ENCODE measurements around the gene SUFU. TPM values are rescaled to one million over a fixed set of nuclear protein-coding genes. Genes with fewer than 3 reads are reported as not detected.

Gene SUFU
- total and polyA plus RNA-seq, 2 of the 13 experiments (the other 11 are each of a cell fraction or from before 2014, with no cell fraction given): 2.9 to 5.5 TPM

DNA sequence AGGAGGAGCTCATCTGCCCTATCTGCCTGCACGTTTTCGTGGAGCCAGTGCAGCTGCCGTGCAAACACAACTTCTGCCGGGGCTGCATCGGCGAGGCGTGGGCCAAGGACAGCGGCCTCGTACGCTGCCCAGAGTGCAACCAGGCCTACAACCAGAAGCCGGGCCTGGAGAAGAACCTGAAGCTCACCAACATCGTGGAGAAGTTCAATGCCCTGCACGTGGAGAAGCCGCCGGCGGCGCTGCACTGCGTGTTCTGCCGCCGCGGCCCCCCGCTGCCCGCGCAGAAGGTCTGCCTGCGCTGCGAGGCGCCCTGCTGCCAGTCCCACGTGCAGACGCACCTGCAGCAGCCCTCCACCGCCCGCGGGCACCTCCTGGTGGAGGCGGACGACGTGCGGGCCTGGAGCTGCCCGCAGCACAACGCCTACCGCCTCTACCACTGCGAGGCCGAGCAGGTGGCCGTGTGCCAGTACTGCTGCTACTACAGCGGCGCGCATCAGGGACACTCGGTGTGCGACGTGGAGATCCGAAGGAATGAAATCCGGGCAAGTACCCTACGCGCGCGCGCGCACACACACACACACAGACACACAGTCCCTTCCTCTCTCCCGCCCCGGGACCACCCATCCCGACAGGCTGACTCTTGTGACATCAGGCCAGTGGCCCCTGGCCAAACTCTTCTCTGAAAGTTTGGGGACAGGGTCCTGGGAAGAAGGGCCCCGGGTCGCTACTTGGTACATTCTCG, 141.0 kb downstream of the SUFU start (continued):
- TF ChIP-seq, protein P1, sequence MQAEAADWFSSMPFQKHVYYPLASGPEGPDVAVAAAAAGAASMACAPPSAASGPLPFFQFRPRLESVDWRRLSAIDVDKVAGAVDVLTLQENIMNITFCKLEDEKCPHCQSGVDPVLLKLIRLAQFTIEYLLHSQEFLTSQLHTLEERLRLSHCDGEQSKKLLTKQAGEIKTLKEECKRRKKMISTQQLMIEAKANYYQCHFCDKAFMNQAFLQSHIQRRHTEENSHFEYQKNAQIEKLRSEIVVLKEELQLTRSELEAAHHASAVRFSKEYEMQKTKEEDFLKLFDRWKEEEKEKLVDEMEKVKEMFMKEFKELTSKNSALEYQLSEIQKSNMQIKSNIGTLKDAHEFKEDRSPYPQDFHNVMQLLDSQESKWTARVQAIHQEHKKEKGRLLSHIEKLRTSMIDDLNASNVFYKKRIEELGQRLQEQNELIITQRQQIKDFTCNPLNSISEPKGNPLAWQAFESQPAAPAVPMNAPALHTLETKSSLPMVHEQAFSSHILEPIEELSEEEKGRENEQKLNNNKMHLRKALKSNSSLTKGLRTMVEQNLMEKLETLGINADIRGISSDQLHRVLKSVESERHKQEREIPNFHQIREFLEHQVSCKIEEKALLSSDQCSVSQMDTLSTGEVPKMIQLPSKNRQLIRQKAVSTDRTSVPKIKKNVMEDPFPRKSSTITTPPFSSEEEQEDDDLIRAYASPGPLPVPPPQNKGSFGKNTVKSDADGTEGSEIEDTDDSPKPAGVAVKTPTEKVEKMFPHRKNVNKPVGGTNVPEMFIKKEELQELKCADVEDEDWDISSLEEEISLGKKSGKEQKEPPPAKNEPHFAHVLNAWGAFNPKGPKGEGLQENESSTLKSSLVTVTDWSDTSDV (CRISPR knock-in tag; IDR thresholded peaks at IDR 0.05): peak; percentile 59; the same call in 1 of the 2 replicates
- TF ChIP-seq KMT2B (CRISPR knock-in tag; IDR thresholded peaks at IDR 0.05) (no peak), ZNF678 (CRISPR knock-in tag; IDR thresholded peaks at IDR 0.05) (peak; percentile 90), THRA (CRISPR knock-in tag; IDR thresholded peaks at IDR 0.05; ENCODE audit: borderline replicate concordance) (peak; percentile 50; the same call in 1 of the 2 replicates), BRCA1 (CRISPR knock-in tag; IDR thresholded peaks at IDR 0.05) (peak; percentile 67; the same call in 1 of the 2 replicates), SMC3 (IDR thresholded peaks at IDR 0.05; ENCODE audit: low read length) (no peak), SNAPC2 (CRISPR knock-in tag; IDR thresholded peaks at IDR 0.05) (no peak; the same call in none of the 2 replicates), BRD4 (CRISPR knock-in tag; IDR thresholded peaks at IDR 0.05) (peak; percentile 93), BHLHE40 (IDR thresholded peaks at IDR 0.05; ENCODE audit: low read length) (peak; percentile 77), TOPORS (CRISPR knock-in tag; IDR thresholded peaks at IDR 0.05) (peak; percentile 87), ZMYM3 (CRISPR knock-in tag; IDR thresholded peaks at IDR 0.05) (no peak; the same call in 1 of the 2 replicates), ZNF292 (CRISPR knock-in tag; IDR thresholded peaks at IDR 0.05; ENCODE audit: borderline replicate concordance, low read depth) (peak; percentile 21; the same call in 1 of the 2 replicates), EHMT2 (IDR thresholded peaks at IDR 0.05; ENCODE audit: borderline replicate concordance, low read depth, low read length) (no peak), KDM2A (CRISPR knock-in tag; IDR thresholded peaks at IDR 0.05; ENCODE audit: borderline replicate concordance, low read depth) (no peak; the same call in none of the 2 replicates), ZNF773 (CRISPR knock-in tag; IDR thresholded peaks at IDR 0.05; ENCODE audit: borderline replicate concordance) (peak; percentile 96), RBM22 (optimal IDR thresholded peaks at IDR 0.05; ENCODE audit: low read length) (no peak), ZFP37 (CRISPR knock-in tag; IDR thresholded peaks at IDR 0.05; ENCODE audit: borderline replicate concordance) (peak; percentile 78; the same call in 1 of the 2 replicates), KAT7 (CRISPR knock-in tag; IDR thresholded peaks at IDR 0.05; ENCODE audit: borderline replicate concordance) (no peak), ZZZ3 (CRISPR knock-in tag; IDR thresholded peaks at IDR 0.05; ENCODE audit: borderline replicate concordance) (0 out of 2 replicates have a peak, but pooled peaks have one; percentile 70)
- TF ChIP-seq, protein P2, sequence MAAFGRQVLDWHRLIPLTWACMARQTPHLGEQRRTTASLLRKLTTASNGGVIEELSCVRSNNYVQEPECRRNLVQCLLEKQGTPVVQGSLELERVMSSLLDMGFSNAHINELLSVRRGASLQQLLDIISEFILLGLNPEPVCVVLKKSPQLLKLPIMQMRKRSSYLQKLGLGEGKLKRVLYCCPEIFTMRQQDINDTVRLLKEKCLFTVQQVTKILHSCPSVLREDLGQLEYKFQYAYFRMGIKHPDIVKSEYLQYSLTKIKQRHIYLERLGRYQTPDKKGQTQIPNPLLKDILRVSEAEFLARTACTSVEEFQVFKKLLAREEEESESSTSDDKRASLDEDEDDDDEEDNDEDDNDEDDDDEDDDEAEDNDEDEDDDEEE (CRISPR knock-in tag; IDR thresholded peaks at IDR 0.05): peak; percentile 89; the same call in 1 of the 2 replicates
- TF ChIP-seq, protein P3, sequence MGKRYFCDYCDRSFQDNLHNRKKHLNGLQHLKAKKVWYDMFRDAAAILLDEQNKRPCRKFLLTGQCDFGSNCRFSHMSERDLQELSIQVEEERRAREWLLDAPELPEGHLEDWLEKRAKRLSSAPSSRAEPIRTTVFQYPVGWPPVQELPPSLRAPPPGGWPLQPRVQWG (CRISPR knock-in tag; IDR thresholded peaks at IDR 0.05; ENCODE audit: borderline replicate concordance, low read depth): no peak

All from HepG2 (cell line).